Keratinocyte (primary cell): ENCODE data around the gene PACC1. TPM values are rescaled to one million over a fixed set of nuclear protein-coding genes. Genes with fewer than 3 reads are reported as not detected.

Source experiments
- DNase-seq: peaks from one replicate; pipeline ENCODE4 v3.0.0-alpha.2; 2011; ENCODE audit warnings: low read depth, missing footprints, low spot score
- FAIRE-seq: peaks from 2 replicates; lab custom pipeline; 2011; peaks lifted over from hg19 to GRCh38; lab: Jason Lieb, UNC
- H2AFZ ChIP-seq: 2 replicates; pipeline ENCODE4 v1.6.0; 2012; ENCODE audit warnings: low read length, control low read depth, inconsistent platforms; ENCODE audit not compliant: control insufficient read depth
- H3K27ac ChIP-seq: 2 replicates; pipeline ENCODE4 v1.5.1; 2011; ENCODE audit warnings: low read length; ENCODE audit not compliant: control insufficient read depth, insufficient read depth
- H3K27me3 ChIP-seq: 3 replicates; pipeline ENCODE4 v1.6.0; 2011; ENCODE audit warnings: low read length; ENCODE audit not compliant: control insufficient read depth, insufficient read depth; ENCODE audit errors: extremely low read depth
- H3K36me3 ChIP-seq, 2 experiments: 2 replicates in 1 of 2; 3 replicates in 1 of 2; pipeline ENCODE4 v1.5.1; 2011; ENCODE audit warnings: low read length in 2 of 2, mild to moderate bottlenecking in 1 of 2; ENCODE audit not compliant: control insufficient read depth in 2 of 2, insufficient read depth in 2 of 2; ENCODE audit errors: extremely low read depth in 1 of 2
- H3K4me1 ChIP-seq: 3 replicates; pipeline ENCODE4 v1.5.1; 2011; ENCODE audit warnings: low read length; ENCODE audit not compliant: control insufficient read depth, insufficient read depth; ENCODE audit errors: extremely low read depth
- H3K4me2 ChIP-seq: 3 replicates; pipeline ENCODE4 v1.6.0; 2011; ENCODE audit warnings: low read depth, low read length; ENCODE audit not compliant: control insufficient read depth, insufficient read depth; ENCODE audit errors: extremely low read depth
- H3K4me3 ChIP-seq, 3 experiments: fragments of 200-600 bp in 1 of 3; sonication (generic) in 1 of 3; 2 replicates in 2 of 3; 3 replicates in 1 of 3; pipeline ENCODE4 v1.5.1; 2011 to 2016; ENCODE audit warnings: low read length in 3 of 3, mild to moderate bottlenecking in 3 of 3, control low read depth in 2 of 3, inconsistent platforms in 1 of 3, low read depth in 1 of 3, mixed read lengths in 1 of 3, mixed run types in 1 of 3, moderate library complexity in 1 of 3; ENCODE audit not compliant: control insufficient read depth in 2 of 3, insufficient read depth in 2 of 3; ENCODE audit errors: extremely low read depth in 1 of 3
- H3K79me2 ChIP-seq: 2 replicates; pipeline ENCODE4 v1.6.0; 2012; ENCODE audit warnings: low read length; ENCODE audit not compliant: control insufficient read depth, insufficient read depth
- H3K9ac ChIP-seq: 3 replicates; pipeline ENCODE4 v1.6.0; 2011; ENCODE audit warnings: low read length; ENCODE audit not compliant: control insufficient read depth, insufficient read depth; ENCODE audit errors: extremely low read depth
- H3K9me1 ChIP-seq: 3 replicates; pipeline ENCODE4 v1.6.0; 2011; ENCODE audit warnings: low read length; ENCODE audit not compliant: control insufficient read depth, insufficient read depth; ENCODE audit errors: extremely low read depth
- H3K9me3 ChIP-seq: 2 replicates; pipeline ENCODE4 v1.5.1; 2012; ENCODE audit warnings: low read depth, low read length; ENCODE audit not compliant: control insufficient read depth
- H4K20me1 ChIP-seq: 3 replicates; pipeline ENCODE4 v1.6.0; 2011; ENCODE audit warnings: low read length; ENCODE audit not compliant: control insufficient read depth, insufficient read depth; ENCODE audit errors: extremely low read depth
- dilution Hi-C: fragments of 300-500 bp; cut with MboI; formaldehyde crosslinking; loops from one replicate; pipeline ENCODE4 v1.7.0; 2020; ENCODE audit warnings: low sequenced_read_pairs; ENCODE audit not compliant: extremely low pct_ligation_motif_present
- polyA plus RNA-seq, 5 experiments: library from polyadenylated mRNA; depleted of rRNA in 3 of 5; stranded (reverse) in 3 of 5; stranded (forward) in 1 of 5; unstranded in 1 of 5; fragments of >200 nt; gene quantifications; 1 replicate in 1 of 5; 2 replicates in 3 of 5; 3 replicates in 1 of 5; pipeline versions ENCODE4 v1.2.1 to v1.2.3, GENCODE V29; 2011 to 2012; ENCODE audit warnings: missing spikeins in 2 of 5, low read depth in 1 of 5, low replicate concordance in 1 of 5
- small RNA-seq, 3 experiments: library from RNA; depleted of rRNA; stranded (forward); fragments of <200 nt; gene quantifications; one replicate each; pipeline ENCODE3, GENCODE V24; 2012; ENCODE audit warnings: low read depth in 3 of 3, low replicate concordance in 1 of 3; ENCODE audit not compliant: insufficient read length in 3 of 3
- TF ChIP-seq, protein P1 (sequence below), 3 experiments: IDR thresholded peaks in 1 of 3; conservative IDR thresholded peaks in 1 of 3; optimal IDR thresholded peaks in 1 of 3; 2 replicates in 2 of 3; 3 replicates in 1 of 3; pipeline versions ENCODE3 to v1.5.1; 2011; ENCODE audit warnings: low read length in 3 of 3, mild to moderate bottlenecking in 3 of 3, moderate library complexity in 2 of 3, control low read depth in 1 of 3, inconsistent platforms in 1 of 3; ENCODE audit not compliant: insufficient read depth in 2 of 3; ENCODE audit errors: extremely low read depth in 1 of 3

The PACC1 gene
- polyA plus RNA-seq, 1 donor (not counting 4 experiments of a cell fraction or from before 2014, with no cell fraction given), result 12.7 TPM

DNA sequence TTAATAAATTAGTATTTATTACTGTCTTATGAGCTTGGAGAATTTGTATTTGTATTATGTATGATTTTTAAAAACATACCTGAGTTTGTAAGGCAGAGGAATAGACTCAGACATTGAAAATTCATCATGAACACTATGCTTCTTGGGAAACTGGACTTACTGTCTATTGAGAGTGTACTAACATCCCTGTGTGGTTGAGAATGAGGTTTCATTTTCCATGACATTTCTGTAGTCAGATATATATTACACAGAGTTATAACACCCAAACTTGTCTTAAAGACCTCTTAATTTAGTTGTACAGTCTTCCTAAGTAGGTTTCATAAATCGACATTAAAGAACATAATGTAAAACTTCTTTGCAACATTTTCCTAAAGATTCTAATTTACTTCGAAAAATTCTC is 99.5 kb downstream of the PACC1 start:
- TF ChIP-seq, protein P1, sequence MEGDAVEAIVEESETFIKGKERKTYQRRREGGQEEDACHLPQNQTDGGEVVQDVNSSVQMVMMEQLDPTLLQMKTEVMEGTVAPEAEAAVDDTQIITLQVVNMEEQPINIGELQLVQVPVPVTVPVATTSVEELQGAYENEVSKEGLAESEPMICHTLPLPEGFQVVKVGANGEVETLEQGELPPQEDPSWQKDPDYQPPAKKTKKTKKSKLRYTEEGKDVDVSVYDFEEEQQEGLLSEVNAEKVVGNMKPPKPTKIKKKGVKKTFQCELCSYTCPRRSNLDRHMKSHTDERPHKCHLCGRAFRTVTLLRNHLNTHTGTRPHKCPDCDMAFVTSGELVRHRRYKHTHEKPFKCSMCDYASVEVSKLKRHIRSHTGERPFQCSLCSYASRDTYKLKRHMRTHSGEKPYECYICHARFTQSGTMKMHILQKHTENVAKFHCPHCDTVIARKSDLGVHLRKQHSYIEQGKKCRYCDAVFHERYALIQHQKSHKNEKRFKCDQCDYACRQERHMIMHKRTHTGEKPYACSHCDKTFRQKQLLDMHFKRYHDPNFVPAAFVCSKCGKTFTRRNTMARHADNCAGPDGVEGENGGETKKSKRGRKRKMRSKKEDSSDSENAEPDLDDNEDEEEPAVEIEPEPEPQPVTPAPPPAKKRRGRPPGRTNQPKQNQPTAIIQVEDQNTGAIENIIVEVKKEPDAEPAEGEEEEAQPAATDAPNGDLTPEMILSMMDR (optimal IDR thresholded peaks at IDR 0.05 in 1 of 3, IDR thresholded peaks at IDR 0.05 in 1 of 3, conservative IDR thresholded peaks at IDR 0.05 in 1 of 3; ENCODE audit: extremely low read depth in 1 of 3, insufficient read depth in 2 of 3, low read length in 3 of 3), result no peak
- H3K27me3 ChIP-seq, result no peaks in the 10 kb centered on the region
- H3K79me2 ChIP-seq, result peaks cover 37% of the 10 kb centered on the region
- no peak overlapping the region for H3K27ac ChIP-seq
- no peaks in the 10 kb centered on the region for H3K9me1 ChIP-seq
- no peaks in the 10 kb centered on the region for H4K20me1 ChIP-seq
- FAIRE-seq (no peak), DNase-seq (no peak)
- H2AFZ ChIP-seq, result no peak overlapping the region
- H3K36me3 ChIP-seq, result no peaks in the 10 kb centered on the region
- no peak overlapping the region for H3K4me3 ChIP-seq
- peaks cover 3% of the 10 kb centered on the region for H3K4me1 ChIP-seq
- no peak overlapping the region for H3K9ac ChIP-seq
- H3K9me3 ChIP-seq, result no peaks in the 10 kb centered on the region
- dilution Hi-C loops, result no loop called here
- no peak overlapping the region for H3K4me2 ChIP-seq

Small RNA genes within 50 kb of the gene (small RNA-seq; reads per million reads assigned to genes)
- 0 reads per million in 3 experiments for gene SNORA16B

Other genes starting within 250 kb of the PACC1 start
- gene PPP2R5A, start 129.5 kb downstream of the PACC1 start, polyA plus RNA-seq, result 12.0 to 26.2 TPM (median 16.8 TPM) in 3 replicates
- gene NENF, start 18.0 kb upstream of the PACC1 start, polyA plus RNA-seq, result 37.8 to 72.2 TPM (median 65.6 TPM) in 3 replicates
- 1.6 to 65.7 TPM (median 45.1 TPM) in 3 replicates for gene ATF3, start 193.9 kb upstream of the PACC1 start, polyA plus RNA-seq